Measurements from ENCODE around the gene ABHD18.
"Not testable (repeated sequence)": the region's sequence is repeated elsewhere in the genome, so short reads cannot be mapped to it uniquely, and the experiment has no call there.

ABHD18 gene

GRCh38 chr4:128066453-128066820 lies 101.2 kb downstream of the ABHD18 start:
- H3K36me3 Mint-ChIP-seq; H3K9me3 Mint-ChIP-seq; DNase-seq (ENCODE audit: low spot score in 2 of 2); H3K4me3 Mint-ChIP-seq; H3K4me1 Mint-ChIP-seq; H3K27me3 Mint-ChIP-seq; H3K27ac Mint-ChIP-seq; ATAC-seq (ENCODE audit: low read depth): not testable (repeated sequence)

- H3K9me3 Mint-ChIP-seq, result no peaks in the 10 kb centered on the region
- H3K4me1 Mint-ChIP-seq, result no peaks in the 10 kb centered on the region
- ATAC-seq (ENCODE audit: low read depth) (no peak), DNase-seq (ENCODE audit: low spot score in 2 of 2) (no peak)
- no peaks in the 10 kb centered on the region for H3K36me3 Mint-ChIP-seq
- H3K27ac Mint-ChIP-seq, result no peak overlapping the region
- no peak overlapping the region for H3K4me3 Mint-ChIP-seq
- no peaks in the 10 kb centered on the region for H3K27me3 Mint-ChIP-seq
Observed at GRCh38 chr4:128068918-128069317, 103.7 kb downstream of the ABHD18 start.

GRCh38 chr4:128076464-128076863 lies 111.3 kb downstream of the ABHD18 start:
- no peak overlapping the region for H3K4me3 Mint-ChIP-seq
- H3K27ac Mint-ChIP-seq, result no peak overlapping the region
- no peaks in the 10 kb centered on the region for H3K4me1 Mint-ChIP-seq
- DNase-seq (ENCODE audit: low spot score in 2 of 2), result no peak
- no peaks in the 10 kb centered on the region for H3K9me3 Mint-ChIP-seq
- ATAC-seq (ENCODE audit: low read depth), result no peak
- peaks cover 13% of the 10 kb centered on the region for H3K36me3 Mint-ChIP-seq
- no peaks in the 10 kb centered on the region for H3K27me3 Mint-ChIP-seq
